T-cell (primary cell): ENCODE data around the gene NRG3. TPM values are rescaled to one million over a fixed set of nuclear protein-coding genes. Genes with fewer than 3 reads are reported as not detected.

Experiments
- ATAC-seq, 4 experiments: fragments of 200-7000 bp in 3 of 4; fragments of 150-1000 bp in 1 of 4; cut with Tn5 transposase; replicated peaks in 1 of 4; 1 replicate in 3 of 4; 2 replicates in 1 of 4; pipeline ENCODE4 v1.10.0; 2021; ENCODE audit warnings: moderate library complexity in 3 of 4, mild to moderate bottlenecking in 2 of 4, moderate number of reproducible peaks in 1 of 4
- CTCF ChIA-PET, 2 donors: fragments of 300-600 bp; sonication (Branson Sonifier 250); formaldehyde crosslinking; loops; one replicate each; lab custom pipeline; 2022; ENCODE audit warnings: antibody characterized with exemption in 2 of 2; lab: Charles Lee
- POLR2A ChIA-PET, 2 donors: fragments of 300-600 bp; sonication (Branson Sonifier 250); formaldehyde crosslinking; loops; one replicate each; lab custom pipeline; 2022; ENCODE audit warnings: antibody characterized with exemption in 2 of 2; lab: Charles Lee
- DNase-seq, 35 experiments: peaks; one replicate each; pipeline versions ENCODE4 v3.0.0 to v3.0.0-alpha.2; 2013 to 2023
- H3K27ac ChIP-seq: one replicate; pipeline ENCODE4 v1.5.1; 2013; ENCODE audit warnings: low read length
- H3K27me3 ChIP-seq, 2 experiments: replicated peaks in 1 of 2; 1 replicate in 1 of 2; 2 replicates in 1 of 2; pipeline versions ENCODE4 v1.6.1 to v1.7.0; 2013; ENCODE audit warnings: low read length in 1 of 2, mixed read lengths in 1 of 2; ENCODE audit not compliant: control insufficient read depth in 2 of 2, insufficient read depth in 2 of 2; ENCODE audit errors: extremely low read depth in 1 of 2
- H3K36me3 ChIP-seq, 2 donors: 1 replicate in 1 of 2; 2 replicates in 1 of 2; pipeline versions ENCODE4 v1.6.1 to v1.7.0; 2013; ENCODE audit warnings: low read length in 1 of 2; ENCODE audit not compliant: control insufficient read depth in 2 of 2, insufficient read depth in 1 of 2; ENCODE audit errors: extremely low read depth in 1 of 2
- H3K4me1 ChIP-seq, 2 experiments: 1 replicate in 1 of 2; 2 replicates in 1 of 2; pipeline versions ENCODE4 v1.6.1 to v1.7.0; 2013; ENCODE audit warnings: low read length in 2 of 2, mixed read lengths in 1 of 2; ENCODE audit not compliant: insufficient read depth in 2 of 2, control insufficient read depth in 1 of 2; ENCODE audit errors: extremely low read depth in 1 of 2
- H3K4me3 ChIP-seq, 2 donors: 1 replicate in 1 of 2; 2 replicates in 1 of 2; pipeline versions ENCODE4 v1.5.1 to v1.7.0; 2013; ENCODE audit warnings: mild to moderate bottlenecking in 2 of 2, low read length in 1 of 2, moderate library complexity in 1 of 2; ENCODE audit not compliant: control insufficient read depth in 1 of 2; ENCODE audit errors: extremely low read depth in 1 of 2
- H3K9me3 ChIP-seq: 2 replicates; pipeline ENCODE4 v1.7.0; 2013
- H3K27ac Mint-ChIP-seq, 2 donors: one replicate each; pipeline ENCODE4 v1.8.0; 2020 to 2021; ENCODE audit warnings: mild to moderate bottlenecking in 2 of 2, mixed read lengths in 2 of 2
- H3K27me3 Mint-ChIP-seq, 2 donors: one replicate each; pipeline ENCODE4 v1.8.0; 2021 to 2022; ENCODE audit warnings: mixed read lengths in 2 of 2
- H3K36me3 Mint-ChIP-seq: one replicate; pipeline ENCODE4 v1.8.0; 2021; ENCODE audit warnings: mixed read lengths
- H3K4me1 Mint-ChIP-seq, 3 donors: one replicate each; pipeline ENCODE4 v1.8.0; 2020 to 2022; ENCODE audit warnings: mixed read lengths in 3 of 3, mild to moderate bottlenecking in 1 of 3
- H3K4me3 Mint-ChIP-seq, 3 donors: one replicate each; pipeline ENCODE4 v1.8.0; 2020 to 2022; ENCODE audit warnings: mild to moderate bottlenecking in 3 of 3, mixed read lengths in 3 of 3, moderate library complexity in 3 of 3
- H3K9me3 Mint-ChIP-seq, 3 donors: one replicate each; pipeline ENCODE4 v1.8.0; 2020 to 2022; ENCODE audit warnings: mixed read lengths in 3 of 3
- WGBS: methylation state at CpG from one replicate; pipeline ENCODE4 v1.1.5; 2013; ENCODE audit warnings: missing lambda C conversion rate; ENCODE audit not compliant: insufficient coverage; 5-methylcytosine and 5-hydroxymethylcytosine counted together
- total RNA-seq, 35 experiments: library from RNA in 6 of 35; stranded (reverse) in 6 of 35; fragments of 120-200 nt in 1 of 35; gene quantifications; one replicate each; pipeline versions ENCODE4 v1.2.1 to v1.2.4 and lab custom pipeline; 2013 to 2026

Gene NRG3
- total RNA-seq, 5 donors from 2014 or later (not counting 1 experiment from before 2014, with no cell fraction given) = 0.12 TPM; not detected in 4

- Histone ChIP-seq H3K4me1 (no peaks in the 10 kb centered on the region), H3K27me3 (no peaks in the 10 kb centered on the region), H3K4me3 (no peak overlapping the region), H3K36me3 (no peaks in the 10 kb centered on the region), H3K27ac (no peak overlapping the region), H3K9me3 (no peaks in the 10 kb centered on the region)
- CTCF ChIA-PET = no interaction called here
- H3K4me3 Mint-ChIP-seq = no peak overlapping the region
- POLR2A ChIA-PET = no interaction called here
- no peak for DNase-seq
- H3K36me3 Mint-ChIP-seq = no peaks in the 10 kb centered on the region
- no CpG with 5 or more reads among the region's 1 CpG for WGBS
- peaks cover 4 to 23% (median 11%) of the 10 kb centered on the region in 3 donors for H3K9me3 Mint-ChIP-seq
- H3K27me3 Mint-ChIP-seq = no peaks in the 10 kb centered on the region
- H3K4me1 Mint-ChIP-seq = no peaks in the 10 kb centered on the region
- no peak overlapping the region for H3K27ac Mint-ChIP-seq
- ATAC-seq = no peak
Measured at GRCh38 chr10:81981724-81982123, 106.7 kb downstream of the NRG3 start.

- no peaks in the 10 kb centered on the region for H3K27me3 ChIP-seq
- WGBS = 17% methylated on average over 1 of the region's 3 CpGs
- Mint-ChIP-seq H3K36me3 (no peaks in the 10 kb centered on the region), H3K27ac (no peak overlapping the region), H3K4me3 (no peak overlapping the region), H3K4me1 (no peaks in the 10 kb centered on the region), H3K27me3 (no peaks in the 10 kb centered on the region), H3K9me3 (peaks cover 12 to 23% (median 15%) of the 10 kb centered on the region in 3 donors)
- CTCF ChIA-PET = no interaction called here
- ATAC-seq = no peak
- no peaks in the 10 kb centered on the region for H3K4me1 ChIP-seq
- H3K36me3 ChIP-seq = no peaks in the 10 kb centered on the region
- no peaks in the 10 kb centered on the region for H3K9me3 ChIP-seq
- no peak overlapping the region for H3K4me3 ChIP-seq
- DNase-seq = no peak
- POLR2A ChIA-PET = no interaction called here
- H3K27ac ChIP-seq = no peak overlapping the region
Measured at GRCh38 chr10:81984428-81984827, 109.4 kb downstream of the NRG3 start.

GRCh38 chr10:81995254-81995653 is 120.3 kb downstream of the NRG3 start:
- no peak for DNase-seq
- no peak overlapping the region for H3K27ac Mint-ChIP-seq
- POLR2A ChIA-PET = no interaction called here
- WGBS = 56% methylated on average over 2 of the region's 3 CpGs
- no peaks in the 10 kb centered on the region for H3K36me3 Mint-ChIP-seq
- H3K4me1 ChIP-seq = no peaks in the 10 kb centered on the region
- ATAC-seq = no peak
- CTCF ChIA-PET = no interaction called here
- no peak overlapping the region for H3K4me3 ChIP-seq
- H3K4me3 Mint-ChIP-seq = no peak overlapping the region
- no peak overlapping the region for H3K27ac ChIP-seq
- H3K9me3 Mint-ChIP-seq = peaks cover 0 to 5% (median 4%) of the 10 kb centered on the region in 3 donors
- no peaks in the 10 kb centered on the region for H3K36me3 ChIP-seq
- no peaks in the 10 kb centered on the region for H3K27me3 ChIP-seq
- no peaks in the 10 kb centered on the region for H3K27me3 Mint-ChIP-seq
- no peaks in the 10 kb centered on the region for H3K4me1 Mint-ChIP-seq
- H3K9me3 ChIP-seq = no peaks in the 10 kb centered on the region

GRCh38 chr10:81996927-81997326 is 121.9 kb downstream of the NRG3 start:
- DNase-seq = no peak
- CTCF ChIA-PET = no interaction called here
- POLR2A ChIA-PET = no interaction called here

GRCh38 chr10:82020999-82021398 is 146.0 kb downstream of the NRG3 start:
- Histone ChIP-seq H3K36me3 (no peaks in the 10 kb centered on the region), H3K9me3 (no peaks in the 10 kb centered on the region), H3K27me3 (no peaks in the 10 kb centered on the region), H3K4me3 (no peak overlapping the region), H3K4me1 (no peaks in the 10 kb centered on the region), H3K27ac (no peak overlapping the region)
- WGBS = no CpG with 5 or more reads among the region's 4 CpGs
- Mint-ChIP-seq H3K4me3 (no peak overlapping the region), H3K27me3 (no peaks in the 10 kb centered on the region), H3K4me1 (no peaks in the 10 kb centered on the region), H3K36me3 (no peaks in the 10 kb centered on the region), H3K9me3 (peaks cover 5 to 12% (median 8%) of the 10 kb centered on the region in 3 donors), H3K27ac (no peak overlapping the region)
- ChIA-PET POLR2A (interaction anchor here in 1 of 2 donors (0.6 kb wide), 1 partner anchor 883 kb away, joined by 3 read pairs; no protein-coding TSS in a partner anchor), CTCF (no interaction called here)
- ATAC-seq (no peak), DNase-seq (no peak)

More at GRCh38 chr10:81996927-81997326, 121.9 kb downstream of the NRG3 start:
- no peak for ATAC-seq
- H3K27me3 ChIP-seq = no peaks in the 10 kb centered on the region
- no peak overlapping the region for H3K27ac Mint-ChIP-seq
- no peaks in the 10 kb centered on the region for H3K36me3 Mint-ChIP-seq
- no peaks in the 10 kb centered on the region for H3K4me1 Mint-ChIP-seq
- H3K27me3 Mint-ChIP-seq = no peaks in the 10 kb centered on the region
- no peak overlapping the region for H3K27ac ChIP-seq
- no peaks in the 10 kb centered on the region for H3K36me3 ChIP-seq
- no peak overlapping the region for H3K4me3 Mint-ChIP-seq
- no peak overlapping the region for H3K4me3 ChIP-seq
- H3K9me3 Mint-ChIP-seq = peaks cover 4 to 8% (median 4%) of the 10 kb centered on the region in 3 donors
- H3K9me3 ChIP-seq = no peaks in the 10 kb centered on the region
- WGBS = 82% methylated on average over 3 of the region's 3 CpGs
- H3K4me1 ChIP-seq = no peaks in the 10 kb centered on the region

GRCh38 chr10:82027711-82028110 is 152.7 kb downstream of the NRG3 start:
- ATAC-seq = no peak
- WGBS = no CpG with 5 or more reads among the region's 1 CpG

GRCh38 chr10:82037076-82037475 is 162.1 kb downstream of the NRG3 start:
- no peaks in the 10 kb centered on the region for H3K36me3 Mint-ChIP-seq
- ATAC-seq = no peak
- H3K27me3 Mint-ChIP-seq = no peaks in the 10 kb centered on the region
- H3K4me3 Mint-ChIP-seq = no peak overlapping the region
- H3K27ac Mint-ChIP-seq = no peak overlapping the region
- Histone ChIP-seq H3K4me3 (no peak overlapping the region), H3K4me1 (no peaks in the 10 kb centered on the region), H3K27me3 (no peaks in the 10 kb centered on the region), H3K27ac (no peak overlapping the region), H3K9me3 (peaks cover 2% of the 10 kb centered on the region), H3K36me3 (no peaks in the 10 kb centered on the region)
- H3K9me3 Mint-ChIP-seq = peaks cover 0 to 5% (median 2%) of the 10 kb centered on the region in 3 donors
- ChIA-PET POLR2A (no interaction called here), CTCF (no interaction called here)
- DNase-seq = no peak
- H3K4me1 Mint-ChIP-seq = no peaks in the 10 kb centered on the region

More at GRCh38 chr10:82027711-82028110, 152.7 kb downstream of the NRG3 start:
- no peak overlapping the region for H3K4me3 ChIP-seq
- H3K4me1 Mint-ChIP-seq = no peaks in the 10 kb centered on the region
- ChIA-PET POLR2A (no interaction called here), CTCF (no interaction called here)
- peaks cover 0 to 11% (median 2%) of the 10 kb centered on the region in 3 donors for H3K9me3 Mint-ChIP-seq
- no peak overlapping the region for H3K27ac Mint-ChIP-seq
- H3K27ac ChIP-seq = no peak overlapping the region
- no peaks in the 10 kb centered on the region for H3K4me1 ChIP-seq
- H3K36me3 ChIP-seq = no peaks in the 10 kb centered on the region
- no peaks in the 10 kb centered on the region for H3K27me3 Mint-ChIP-seq
- DNase-seq = no peak
- H3K9me3 ChIP-seq = no peaks in the 10 kb centered on the region
- H3K36me3 Mint-ChIP-seq = no peaks in the 10 kb centered on the region
- no peaks in the 10 kb centered on the region for H3K27me3 ChIP-seq
- no peak overlapping the region for H3K4me3 Mint-ChIP-seq
